ENCODE measurements around the gene KCTD16. TPM values are rescaled to one million over a fixed set of nuclear protein-coding genes. Genes with fewer than 3 reads are reported as not detected.

Gene KCTD16
- total RNA-seq, 1 donor = under 0.01 TPM

DNA sequence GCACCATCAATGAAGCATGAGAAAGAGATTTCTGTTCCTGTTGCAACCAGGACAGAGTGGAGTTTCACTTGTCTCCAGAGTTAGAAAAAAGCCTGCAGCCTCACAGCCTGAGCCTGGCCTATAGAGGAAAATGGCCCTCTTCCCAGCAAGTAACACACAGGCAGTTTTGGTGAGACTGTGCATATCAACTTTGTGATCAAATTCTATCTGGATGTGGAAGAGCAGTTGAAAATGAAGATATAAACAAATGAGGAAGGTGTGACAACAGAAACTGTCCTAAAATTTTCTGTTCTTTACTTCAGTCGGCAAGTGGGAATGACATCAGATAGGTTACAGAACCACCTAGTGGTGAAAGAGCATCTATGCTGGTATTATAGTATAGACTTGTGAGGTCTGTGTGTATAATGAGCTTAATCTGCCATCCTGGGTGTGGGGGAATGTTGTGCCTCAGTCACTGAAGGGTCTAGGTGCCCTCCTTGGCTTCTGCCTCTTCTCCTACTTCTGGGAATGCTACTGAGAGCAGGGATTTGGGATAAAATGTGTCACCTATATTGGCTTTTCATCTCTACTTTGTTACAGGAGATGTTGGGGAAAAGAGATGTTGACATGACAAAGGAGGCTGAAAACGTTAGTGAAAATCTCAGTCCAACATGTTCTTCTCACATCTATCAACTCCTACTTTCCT, 28.4 kb upstream of the KCTD16 start:
- H3K4me3 ChIP-seq (ENCODE audit: low read length) = no peak overlapping the region
- no peaks in the 10 kb centered on the region for H3K27me3 ChIP-seq (ENCODE audit: insufficient read depth, low read length)
- no peaks in the 10 kb centered on the region for H3K9me3 ChIP-seq (ENCODE audit: low read depth, low read length)
- H3K4me1 ChIP-seq (ENCODE audit: insufficient read depth, low read length) = peaks cover 8% of the 10 kb centered on the region

- H3K27me3 ChIP-seq (ENCODE audit: insufficient read depth, low read length) = no peaks in the 10 kb centered on the region
- peaks cover 8% of the 10 kb centered on the region for H3K4me1 ChIP-seq (ENCODE audit: insufficient read depth, low read length)
- no peak overlapping the region for H3K4me3 ChIP-seq (ENCODE audit: low read length)
- no peaks in the 10 kb centered on the region for H3K9me3 ChIP-seq (ENCODE audit: low read depth, low read length)
Measured at GRCh38 chr5:144142824-144143162, 27.9 kb upstream of the KCTD16 start.

- Histone ChIP-seq H3K4me3 (ENCODE audit: low read length) (no peak overlapping the region), H3K4me1 (ENCODE audit: insufficient read depth, low read length) (peaks cover 8% of the 10 kb centered on the region), H3K27me3 (ENCODE audit: insufficient read depth, low read length) (no peaks in the 10 kb centered on the region), H3K9me3 (ENCODE audit: low read depth, low read length) (no peaks in the 10 kb centered on the region)
Measured at GRCh38 chr5:144143625-144144024, 27.0 kb upstream of the KCTD16 start.

DNA sequence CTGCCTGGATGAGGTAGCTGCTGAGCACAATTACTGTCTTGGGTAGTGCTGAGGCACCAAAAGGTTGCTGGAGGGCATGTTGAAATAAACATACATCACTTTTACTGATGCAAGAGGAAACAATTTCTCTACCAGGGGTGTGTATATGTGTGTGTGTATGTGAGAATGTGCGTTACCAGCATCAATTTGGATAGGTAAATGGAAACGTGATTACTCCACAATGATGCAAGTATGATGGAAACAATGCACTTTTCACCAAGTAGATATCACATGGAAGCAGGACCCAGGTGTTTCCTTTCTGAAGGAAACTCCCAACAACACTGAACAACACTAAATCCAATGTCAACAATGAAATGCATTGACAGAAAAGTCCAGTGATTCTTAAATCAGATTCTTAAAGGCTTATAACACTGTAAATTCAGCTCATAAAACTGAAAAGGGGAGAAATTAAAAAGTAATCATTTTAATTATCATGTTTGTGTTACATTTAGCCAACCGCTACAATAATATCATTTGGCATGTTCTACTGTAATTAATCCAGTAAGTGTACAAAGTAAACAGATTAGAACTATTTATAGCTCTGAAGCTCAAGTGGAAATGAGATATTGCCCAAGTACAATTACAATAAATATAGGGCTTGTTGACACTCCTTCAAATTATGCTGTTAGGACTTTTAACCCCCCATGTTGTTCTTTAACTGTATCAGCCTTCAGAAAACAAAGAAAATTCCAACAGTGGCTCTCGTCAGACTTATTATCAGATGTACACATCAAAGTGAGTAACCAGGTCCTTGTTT, 25.5 kb upstream of the KCTD16 start:
- Histone ChIP-seq H3K4me3 (ENCODE audit: low read length) (no peak overlapping the region), H3K4me1 (ENCODE audit: insufficient read depth, low read length) (peaks cover 8% of the 10 kb centered on the region), H3K9me3 (ENCODE audit: low read depth, low read length) (no peaks in the 10 kb centered on the region), H3K27me3 (ENCODE audit: insufficient read depth, low read length) (peaks cover 3% of the 10 kb centered on the region)

GRCh38 chr5:144151026-144151425, 19.6 kb upstream of the KCTD16 start:
- Histone ChIP-seq H3K4me1 (ENCODE audit: insufficient read depth, low read length) (no peaks in the 10 kb centered on the region), H3K27me3 (ENCODE audit: insufficient read depth, low read length) (peaks cover 3% of the 10 kb centered on the region), H3K9me3 (ENCODE audit: low read depth, low read length) (no peaks in the 10 kb centered on the region), H3K4me3 (ENCODE audit: low read length) (no peak overlapping the region)

GRCh38 chr5:144156767-144157171, 13.9 kb upstream of the KCTD16 start:
- Histone ChIP-seq H3K4me3 (ENCODE audit: low read length) (no peak overlapping the region), H3K4me1 (ENCODE audit: insufficient read depth, low read length) (no peaks in the 10 kb centered on the region), H3K9me3 (ENCODE audit: low read depth, low read length) (no peaks in the 10 kb centered on the region)

DNA sequence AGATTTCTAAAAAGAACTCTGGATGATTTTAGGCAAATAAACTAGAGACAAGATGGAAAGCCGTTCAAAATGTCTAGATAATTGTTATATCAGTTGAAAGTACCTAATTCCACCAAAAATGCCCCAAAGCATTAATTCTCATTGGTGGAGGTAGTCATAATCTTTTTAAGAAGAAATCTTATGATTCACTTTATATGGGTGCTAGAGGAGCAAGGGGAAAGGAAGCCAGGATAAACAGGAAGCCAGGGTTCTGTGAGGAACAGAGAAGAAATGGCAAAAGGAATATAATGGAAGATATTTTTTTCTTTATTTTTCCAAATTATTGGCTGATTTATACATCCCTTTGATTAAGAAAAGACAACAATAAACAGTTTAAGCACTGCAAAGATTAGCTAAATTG, 8.0 kb upstream of the KCTD16 start:
- Histone ChIP-seq H3K4me3 (ENCODE audit: low read length) (no peak overlapping the region), H3K9me3 (ENCODE audit: low read depth, low read length) (no peaks in the 10 kb centered on the region), H3K27me3 (ENCODE audit: insufficient read depth, low read length) (no peaks in the 10 kb centered on the region), H3K4me1 (ENCODE audit: insufficient read depth, low read length) (no peaks in the 10 kb centered on the region)

More at GRCh38 chr5:144156767-144157171, 13.9 kb upstream of the KCTD16 start:
- H3K27me3 ChIP-seq (ENCODE audit: insufficient read depth, low read length) = no peaks in the 10 kb centered on the region

DNA sequence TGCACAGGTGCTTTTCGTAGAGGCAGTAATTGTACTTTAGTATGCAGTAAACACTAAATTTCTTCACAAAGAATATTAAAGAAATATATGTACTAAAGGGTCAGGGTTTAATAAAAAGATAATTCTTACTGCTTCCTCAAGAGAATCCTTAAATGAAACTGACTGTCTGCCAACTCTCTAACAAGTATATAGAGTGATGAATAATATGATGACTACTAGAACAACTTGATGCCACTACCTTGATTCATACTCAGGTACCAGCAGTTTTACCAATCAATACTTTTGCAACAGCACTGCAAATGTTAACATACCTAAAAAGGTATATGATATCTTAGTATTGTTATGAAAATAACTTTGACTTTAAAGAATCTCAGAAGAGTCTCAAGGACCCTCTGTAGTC, 4.0 kb upstream of the KCTD16 start:
- Histone ChIP-seq H3K9me3 (ENCODE audit: low read depth, low read length) (no peaks in the 10 kb centered on the region), H3K27me3 (ENCODE audit: insufficient read depth, low read length) (no peaks in the 10 kb centered on the region)

GRCh38 chr5:144167998-144168397, 2.7 kb upstream of the KCTD16 start:
- H3K4me3 ChIP-seq (ENCODE audit: low read length) = no peak overlapping the region
- peaks cover 13% of the 10 kb centered on the region for H3K4me1 ChIP-seq (ENCODE audit: insufficient read depth, low read length)
- no peaks in the 10 kb centered on the region for H3K9me3 ChIP-seq (ENCODE audit: low read depth, low read length)
- no peaks in the 10 kb centered on the region for H3K27me3 ChIP-seq (ENCODE audit: insufficient read depth, low read length)

More for the DNA sequence above, 4.0 kb upstream of the KCTD16 start:
- Histone ChIP-seq H3K4me3 (ENCODE audit: low read length) (no peak overlapping the region), H3K4me1 (ENCODE audit: insufficient read depth, low read length) (peaks cover 13% of the 10 kb centered on the region)

GRCh38 chr5:144169904-144170275, 783 bp upstream of the KCTD16 start:
- Histone ChIP-seq H3K9me3 (ENCODE audit: low read depth, low read length) (no peaks in the 10 kb centered on the region), H3K4me3 (ENCODE audit: low read length) (peak overlapping the region; percentile 81), H3K27me3 (ENCODE audit: insufficient read depth, low read length) (peaks cover 8% of the 10 kb centered on the region), H3K4me1 (ENCODE audit: insufficient read depth, low read length) (peaks cover 13% of the 10 kb centered on the region)

DNA sequence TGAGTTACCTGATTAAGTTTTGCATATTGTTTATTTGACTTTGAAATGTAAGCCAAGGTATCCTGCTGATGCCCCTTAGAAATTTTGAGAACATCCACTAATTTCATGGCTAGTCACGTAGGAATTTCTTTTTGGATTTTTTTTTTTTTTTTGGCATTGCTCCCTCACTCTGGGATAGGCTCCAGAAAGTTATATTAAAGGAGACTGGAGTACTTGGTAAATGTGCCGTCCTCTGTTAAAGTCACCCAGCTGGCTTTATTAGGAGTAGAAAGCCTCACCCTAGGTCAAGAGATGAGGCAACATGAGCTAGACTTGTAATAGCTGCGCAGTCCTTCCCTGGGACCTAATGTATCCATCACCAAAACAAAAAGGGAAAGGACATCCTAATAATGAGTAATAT, 3.1 kb downstream of the KCTD16 start:
- Histone ChIP-seq H3K4me3 (ENCODE audit: low read length) (no peak overlapping the region), H3K9me3 (ENCODE audit: low read depth, low read length) (no peaks in the 10 kb centered on the region), H3K27me3 (ENCODE audit: insufficient read depth, low read length) (peaks cover 8% of the 10 kb centered on the region), H3K4me1 (ENCODE audit: insufficient read depth, low read length) (peaks cover 13% of the 10 kb centered on the region)

GRCh38 chr5:144177548-144177947, 6.9 kb downstream of the KCTD16 start:
- Histone ChIP-seq H3K4me3 (ENCODE audit: low read length) (no peak overlapping the region), H3K27me3 (ENCODE audit: insufficient read depth, low read length) (peaks cover 8% of the 10 kb centered on the region), H3K4me1 (ENCODE audit: insufficient read depth, low read length) (no peaks in the 10 kb centered on the region), H3K9me3 (ENCODE audit: low read depth, low read length) (no peaks in the 10 kb centered on the region)

GRCh38 chr5:144179226-144179625, 8.6 kb downstream of the KCTD16 start:
- no peaks in the 10 kb centered on the region for H3K9me3 ChIP-seq (ENCODE audit: low read depth, low read length)
- H3K27me3 ChIP-seq (ENCODE audit: insufficient read depth, low read length) = peaks cover 3% of the 10 kb centered on the region
- no peaks in the 10 kb centered on the region for H3K4me1 ChIP-seq (ENCODE audit: insufficient read depth, low read length)
- H3K4me3 ChIP-seq (ENCODE audit: low read length) = no peak overlapping the region

GRCh38 chr5:144183254-144183889, 12.7 kb downstream of the KCTD16 start:
- no peaks in the 10 kb centered on the region for H3K9me3 ChIP-seq (ENCODE audit: low read depth, low read length)
- H3K4me1 ChIP-seq (ENCODE audit: insufficient read depth, low read length) = peaks cover 13% of the 10 kb centered on the region
- H3K4me3 ChIP-seq (ENCODE audit: low read length) = no peak overlapping the region
- H3K27me3 ChIP-seq (ENCODE audit: insufficient read depth, low read length) = no peaks in the 10 kb centered on the region

DNA sequence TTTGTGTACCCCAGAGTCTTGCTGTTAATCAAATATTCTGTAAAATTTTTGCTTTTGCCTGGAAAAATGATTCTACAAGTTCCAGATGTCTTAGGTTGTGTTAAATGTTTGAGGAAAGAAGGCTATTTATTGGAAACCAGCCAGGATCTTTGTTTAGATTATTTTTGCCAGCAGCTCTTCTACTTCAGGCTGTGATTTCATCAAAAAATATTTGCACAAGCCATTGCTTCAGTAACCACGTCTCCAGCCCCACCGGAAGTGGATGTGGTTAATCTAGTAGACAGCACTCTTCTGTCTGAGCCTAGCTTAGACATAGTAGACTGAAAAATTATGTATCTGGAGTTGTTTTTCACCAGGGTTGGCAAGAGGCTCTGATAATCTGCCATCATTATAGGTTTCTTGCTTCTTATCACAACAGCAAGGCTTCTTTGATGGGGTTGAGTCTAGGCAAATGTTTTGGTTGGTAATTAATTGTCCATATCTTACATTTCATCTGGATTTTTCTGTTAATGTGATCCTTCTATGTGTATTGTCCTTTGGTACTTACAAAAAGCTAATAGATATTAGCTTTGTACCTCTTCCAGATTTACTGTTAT, 17.1 kb downstream of the KCTD16 start:
- peaks cover 47% of the 10 kb centered on the region for H3K4me1 ChIP-seq (ENCODE audit: insufficient read depth, low read length)
- H3K27me3 ChIP-seq (ENCODE audit: insufficient read depth, low read length) = no peaks in the 10 kb centered on the region
- H3K9me3 ChIP-seq (ENCODE audit: low read depth, low read length) = no peaks in the 10 kb centered on the region
- no peak overlapping the region for H3K4me3 ChIP-seq (ENCODE audit: low read length)
